SK-N-MC (cell line): ENCODE results near the gene FBXL19.

Experiments used
- DNase-seq: peaks from one replicate; pipeline ENCODE4 v3.0.0-alpha.2; 2011; ENCODE audit warnings: low read depth, low spot score
- H3K27ac ChIP-seq: fragments of 200-600 bp; sonication (generic); 2 replicates; pipeline ENCODE4 v1.5.1; 2016; ENCODE audit warnings: mixed run types
- H3K36me3 ChIP-seq: fragments of 200-600 bp; sonication (generic); 2 replicates; pipeline ENCODE4 v1.6.1; 2017; ENCODE audit warnings: antibody characterized with exemption, low read length, mixed read lengths; ENCODE audit not compliant: insufficient read depth
- H3K4me3 ChIP-seq: fragments of 200-600 bp; sonication (generic); 2 replicates; pipeline ENCODE4 v1.5.1; 2016
- H3K9ac ChIP-seq: fragments of 200-600 bp; sonication (generic); 2 replicates; pipeline ENCODE4 v1.8.0; 2017; ENCODE audit warnings: mixed run types, mixed read lengths; ENCODE audit not compliant: insufficient read length
- H3K9me3 ChIP-seq: fragments of 200-600 bp; sonication (generic); 2 replicates; pipeline ENCODE4 v1.6.1; 2017; ENCODE audit warnings: low read depth, mild to moderate bottlenecking, antibody characterized with exemption, low read length, moderate library complexity, mixed read lengths
- EZH2 ChIP-seq: fragments of 200-600 bp; sonication (generic); IDR thresholded peaks from one replicate; pipeline ENCODE4 v1.6.1; 2017; ENCODE audit warnings: antibody characterized with exemption
- FOXP2 ChIP-seq: optimal IDR thresholded peaks from 2 replicates; pipeline ENCODE3; 2011; ENCODE audit warnings: mild to moderate bottlenecking, moderate library complexity; ENCODE audit not compliant: insufficient read depth; ENCODE audit errors: extremely low read length, control extremely low read depth
- POLR2AphosphoS5 ChIP-seq: IDR thresholded peaks from 2 replicates; pipeline ENCODE4 v1.6.1; 2012; ENCODE audit warnings: mild to moderate bottlenecking, low read depth, low read length, borderline replicate concordance

Gene FBXL19, protein sequence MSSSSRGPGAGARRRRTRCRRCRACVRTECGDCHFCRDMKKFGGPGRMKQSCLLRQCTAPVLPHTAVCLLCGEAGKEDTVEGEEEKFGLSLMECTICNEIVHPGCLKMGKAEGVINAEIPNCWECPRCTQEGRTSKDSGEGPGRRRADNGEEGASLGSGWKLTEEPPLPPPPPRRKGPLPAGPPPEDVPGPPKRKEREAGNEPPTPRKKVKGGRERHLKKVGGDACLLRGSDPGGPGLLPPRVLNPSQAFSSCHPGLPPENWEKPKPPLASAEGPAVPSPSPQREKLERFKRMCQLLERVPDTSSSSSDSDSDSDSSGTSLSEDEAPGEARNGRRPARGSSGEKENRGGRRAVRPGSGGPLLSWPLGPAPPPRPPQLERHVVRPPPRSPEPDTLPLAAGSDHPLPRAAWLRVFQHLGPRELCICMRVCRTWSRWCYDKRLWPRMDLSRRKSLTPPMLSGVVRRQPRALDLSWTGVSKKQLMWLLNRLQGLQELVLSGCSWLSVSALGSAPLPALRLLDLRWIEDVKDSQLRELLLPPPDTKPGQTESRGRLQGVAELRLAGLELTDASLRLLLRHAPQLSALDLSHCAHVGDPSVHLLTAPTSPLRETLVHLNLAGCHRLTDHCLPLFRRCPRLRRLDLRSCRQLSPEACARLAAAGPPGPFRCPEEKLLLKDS

DNA sequence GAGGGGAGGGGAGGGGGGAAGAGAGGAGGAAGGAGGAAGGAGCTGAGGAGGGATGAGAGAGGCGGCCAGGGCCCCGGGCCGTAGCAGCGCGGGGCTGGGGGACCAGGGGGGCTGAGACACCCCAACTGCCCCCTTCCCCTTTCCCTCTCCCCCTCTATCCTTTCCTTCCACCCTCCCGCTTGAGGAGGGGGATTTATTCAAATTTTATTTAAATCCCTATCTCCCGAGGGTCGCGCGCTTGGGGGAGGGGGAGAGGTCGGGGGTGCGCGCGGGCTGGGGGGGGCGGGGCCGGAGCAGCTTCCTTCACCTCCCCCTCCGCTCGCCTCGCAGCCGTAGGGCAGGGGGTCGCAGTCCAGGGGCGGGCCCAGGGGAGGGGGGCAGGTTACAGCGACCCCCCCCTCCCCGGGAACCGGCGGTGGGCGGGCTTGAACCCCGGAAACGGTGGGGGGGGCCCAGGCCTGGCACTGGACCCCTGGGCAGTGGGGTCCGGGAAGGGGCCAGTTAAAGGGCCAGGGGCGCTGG is at the start of gene FBXL19:
Gene FBXL19, plus strand, starts transcription at position 19 of the 522 bp plus-strand sequence. CDS start 2,183 bp downstream, outside the sequence.
- DNase-seq: no peak
- TF ChIP-seq POLR2AphosphoS5 (no peak), EZH2 (no peak), FOXP2 (no peak)
- H3K9me3 ChIP-seq: no peaks in the 10 kb centered on the region

DNA sequence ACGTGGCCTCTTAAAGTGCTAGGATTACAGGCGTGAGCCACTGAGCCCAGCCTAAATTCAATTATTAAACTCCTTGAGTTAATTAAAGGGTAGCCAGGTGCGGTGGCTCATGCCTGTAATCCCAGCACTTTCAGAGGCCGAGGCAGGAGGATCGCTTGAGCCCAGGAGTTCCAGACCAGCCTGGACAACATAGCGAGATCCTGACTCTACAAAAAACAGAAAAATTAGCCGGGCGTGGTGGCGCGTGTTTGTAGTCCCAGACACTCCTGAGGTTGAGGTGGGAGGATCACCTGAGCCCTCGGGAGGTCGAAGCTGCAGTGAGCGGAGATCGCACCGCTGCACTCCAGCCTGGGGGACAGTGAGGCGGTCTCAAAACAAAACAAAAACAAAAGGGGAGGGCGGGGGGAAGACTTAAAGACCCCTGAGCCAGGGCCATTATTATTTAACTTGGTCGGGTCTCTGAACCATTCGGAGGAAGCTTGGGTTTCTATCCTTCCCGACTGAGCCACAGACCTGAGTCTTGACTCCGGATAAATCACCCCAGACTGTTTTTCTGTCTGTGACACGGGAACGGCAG is 49.0 kb upstream of the FBXL19 start:
- DNase-seq: no peak
- peaks cover 6% of the 10 kb centered on the region for H3K36me3 ChIP-seq
- peak overlapping the region; percentile 94 for H3K9ac ChIP-seq
- TF ChIP-seq EZH2 (no peak), POLR2AphosphoS5 (no peak), FOXP2 (no peak)
- H3K4me3 ChIP-seq: peak overlapping the region; percentile 94
- H3K9me3 ChIP-seq: no peaks in the 10 kb centered on the region
- peak overlapping the region; percentile 87 for H3K27ac ChIP-seq

More for the DNA sequence above, at the start of gene FBXL19:
- H3K9ac ChIP-seq: peak within 1 kb of the TSS; percentile 98
- peak within 1 kb of the TSS; percentile 100 for H3K4me3 ChIP-seq
- H3K27ac ChIP-seq: peak within 1 kb of the TSS; percentile 99
- no peaks in the 10 kb centered on the region for H3K36me3 ChIP-seq

DNA sequence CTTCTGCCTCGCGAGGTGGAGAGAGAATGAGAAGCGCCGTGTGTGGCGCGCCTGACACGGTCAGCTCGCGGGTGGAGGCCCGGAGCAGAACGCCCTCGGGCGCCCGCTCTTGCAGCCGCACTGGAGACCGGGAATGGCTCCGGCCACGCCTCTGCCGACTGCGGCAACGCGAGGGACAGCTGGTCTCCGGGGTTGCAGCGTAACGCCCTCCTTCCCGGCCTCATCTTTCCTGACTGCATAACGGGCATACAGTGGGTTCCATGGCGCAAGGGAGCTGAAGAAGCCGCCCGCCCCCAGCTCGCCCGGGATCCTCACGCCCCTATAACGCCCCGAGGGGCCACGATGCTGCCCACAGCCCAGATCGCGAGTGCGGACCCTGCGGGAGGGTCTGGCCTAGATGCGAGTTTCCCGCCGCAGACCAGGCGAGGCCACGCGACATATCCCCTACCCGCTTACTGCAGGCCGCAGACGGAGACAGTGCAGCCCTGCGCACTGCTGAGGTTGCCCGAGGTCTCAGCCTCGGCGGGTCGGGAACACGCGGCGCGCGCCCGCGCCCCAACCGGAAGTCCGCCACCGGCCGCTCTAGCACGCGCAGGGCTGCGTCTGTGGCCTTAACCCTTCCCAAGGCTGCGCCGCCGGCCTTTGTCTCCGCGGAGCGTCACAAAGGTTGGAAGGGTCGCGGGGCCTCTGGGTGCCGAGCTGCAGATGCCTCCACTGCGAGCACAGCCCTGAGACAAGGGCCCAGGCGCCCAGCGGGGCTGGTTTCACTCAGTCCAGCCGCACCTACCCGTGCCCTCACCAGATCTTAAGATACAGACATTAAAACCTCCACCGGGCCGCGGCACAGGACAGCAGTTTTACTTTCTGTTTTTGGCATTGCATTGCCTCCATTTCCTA is 48.3 kb upstream of the FBXL19 start:
- H3K36me3 ChIP-seq: peaks cover 6% of the 10 kb centered on the region
- DNase-seq: no peak
- peak overlapping the region; percentile 94 for H3K4me3 ChIP-seq
- H3K27ac ChIP-seq: peak overlapping the region; percentile 87
- no peaks in the 10 kb centered on the region for H3K9me3 ChIP-seq
- no peak for TF ChIP-seq EZH2
- TF ChIP-seq FOXP2: peak; percentile 85
- peak; percentile 96 for TF ChIP-seq POLR2AphosphoS5
- peak overlapping the region; percentile 94 for H3K9ac ChIP-seq

DNA sequence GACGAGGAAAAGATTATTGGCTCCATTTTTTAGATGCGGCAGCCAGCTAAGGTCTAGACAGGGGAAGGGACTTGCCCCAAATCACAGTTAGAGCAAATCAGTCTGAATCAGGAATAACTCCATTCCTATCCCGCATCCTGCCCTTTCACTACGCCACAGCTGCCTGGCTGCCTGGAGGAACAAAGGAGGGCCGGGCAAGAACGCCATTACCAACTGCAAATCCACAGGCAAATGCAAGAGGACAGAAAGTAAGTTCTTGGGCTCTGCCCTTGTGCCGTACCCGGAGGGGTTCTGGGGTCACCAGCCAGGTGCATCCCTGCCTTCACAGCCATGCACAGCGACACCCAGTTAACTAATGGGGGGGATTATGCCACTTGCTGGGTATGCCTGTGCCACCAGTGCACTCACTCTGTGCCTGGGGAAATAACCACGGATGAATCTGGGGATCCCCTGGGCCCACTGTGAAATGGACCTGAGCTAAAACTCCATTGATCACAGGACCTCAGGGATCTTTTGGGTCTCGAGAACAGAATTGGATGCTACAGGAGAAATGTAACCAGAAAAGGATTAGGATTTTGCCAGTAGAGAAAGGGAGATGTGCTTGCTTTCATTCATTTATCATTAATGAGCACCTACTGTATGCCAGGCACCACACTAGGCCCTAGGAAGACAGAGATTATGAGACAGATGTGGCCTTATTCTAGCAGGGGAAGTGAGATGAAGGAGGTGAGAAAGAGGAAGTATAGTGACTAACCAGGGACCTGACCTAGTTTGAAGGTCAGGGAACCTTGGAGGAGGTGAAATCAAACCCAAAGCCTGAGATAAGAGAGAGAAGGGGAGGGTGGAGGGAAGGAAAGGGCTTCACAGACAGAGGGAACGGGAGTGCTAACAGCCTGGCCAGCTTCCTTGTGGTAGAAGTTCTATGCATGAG is 47.2 kb upstream of the FBXL19 start:
- Histone ChIP-seq H3K9me3 (no peaks in the 10 kb centered on the region), H3K27ac (peak overlapping the region; percentile 61; the same call in 1 of the 2 replicates), H3K9ac (peak overlapping the region; percentile 94), H3K36me3 (peaks cover 6% of the 10 kb centered on the region), H3K4me3 (peak overlapping the region; percentile 94)
- TF ChIP-seq EZH2 (no peak), FOXP2 (no peak), POLR2AphosphoS5 (no peak; the same call in 1 of the 2 replicates)
- DNase-seq: no peak

DNA sequence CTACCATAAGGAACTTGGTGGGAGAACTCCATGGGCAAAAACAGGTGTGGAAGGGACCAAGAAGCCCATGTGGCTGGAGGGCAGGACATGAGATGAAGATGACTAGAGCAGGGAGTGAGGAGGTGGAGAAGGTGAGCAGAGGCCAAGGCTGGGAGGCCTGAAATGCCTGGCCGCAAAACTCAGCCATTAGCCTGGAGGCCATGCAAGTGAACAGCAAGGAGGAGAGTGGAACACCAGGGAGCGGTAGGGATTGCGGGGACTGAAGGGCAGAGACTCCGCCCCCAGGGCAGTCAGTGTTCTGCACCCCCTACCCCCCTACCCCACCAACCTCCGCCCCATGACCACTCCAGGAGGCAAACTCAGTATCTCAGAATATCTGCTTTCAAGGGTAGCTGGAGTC is 46.5 kb upstream of the FBXL19 start:
- Histone ChIP-seq H3K27ac (no peak overlapping the region), H3K9ac (peak overlapping the region; percentile 94), H3K4me3 (peak overlapping the region; percentile 94), H3K36me3 (peaks cover 6% of the 10 kb centered on the region), H3K9me3 (no peaks in the 10 kb centered on the region)
- DNase-seq: no peak
- TF ChIP-seq POLR2AphosphoS5: no peak

DNA sequence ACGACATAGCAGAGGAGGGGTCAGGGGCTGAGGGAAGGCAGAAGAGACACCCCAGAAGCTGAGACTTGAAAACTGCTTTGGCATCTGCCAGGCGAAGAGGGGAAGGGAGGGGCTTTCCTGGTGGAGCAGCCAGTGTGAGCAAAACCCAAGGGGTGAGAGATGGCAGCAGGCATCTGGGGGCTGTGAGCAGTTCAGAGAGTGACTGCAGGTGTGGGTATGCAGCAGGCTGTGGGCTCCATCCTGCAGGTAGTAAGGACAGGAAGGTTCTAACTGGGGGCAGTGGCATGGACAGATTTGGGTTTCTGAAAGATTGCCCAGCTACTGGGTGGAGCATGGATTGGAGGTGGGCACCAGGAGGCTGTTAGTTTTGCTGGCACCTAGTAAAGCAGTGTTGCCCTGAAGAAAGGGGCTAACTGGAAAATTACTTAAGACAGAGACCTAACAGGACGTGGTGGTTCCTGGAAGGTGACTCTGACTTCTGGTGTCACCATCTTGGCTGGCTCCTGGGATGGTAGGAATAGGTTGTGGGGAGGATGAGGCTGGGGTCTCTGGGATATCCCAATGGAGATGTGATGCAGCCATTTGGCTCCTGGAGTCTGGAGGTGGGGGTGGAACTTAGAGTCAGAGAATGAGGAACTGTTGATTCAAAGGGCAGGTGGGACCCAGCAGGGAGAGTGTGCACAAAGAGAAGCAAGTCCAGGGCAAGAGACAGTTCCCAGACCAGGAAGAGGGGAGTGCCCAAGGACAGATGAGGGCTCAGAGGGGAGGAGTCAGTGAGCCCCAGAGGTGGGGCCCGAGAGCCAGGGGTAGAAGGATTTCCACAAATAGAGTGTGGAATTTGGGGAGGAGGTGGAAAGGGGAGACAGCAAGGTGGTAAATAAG is 40.7 kb upstream of the FBXL19 start:
- TF ChIP-seq FOXP2: no peak
- Histone ChIP-seq H3K9me3 (no peaks in the 10 kb centered on the region), H3K4me3 (no peak overlapping the region), H3K36me3 (peaks cover 6% of the 10 kb centered on the region), H3K27ac (no peak overlapping the region), H3K9ac (no peak overlapping the region)
- no peak for DNase-seq

DNA sequence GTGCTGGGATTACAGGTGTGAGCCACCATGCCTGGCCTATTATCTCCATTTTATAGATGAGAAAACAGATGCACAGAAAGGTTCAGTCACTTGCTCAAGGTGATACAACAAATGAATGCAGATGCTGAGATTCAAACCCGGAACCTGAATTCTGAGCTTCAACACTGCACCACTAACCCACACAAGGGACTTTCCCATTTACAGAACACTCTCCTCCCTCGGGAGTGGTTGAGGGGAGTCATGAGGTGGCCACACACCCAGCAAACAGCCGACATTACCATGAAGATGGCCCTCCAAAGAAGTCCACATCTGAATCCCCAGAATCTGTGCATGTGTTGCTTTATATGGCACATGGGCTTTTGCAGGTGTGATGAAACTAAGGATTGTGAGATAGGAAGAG is 38.6 kb upstream of the FBXL19 start:
- no peak for TF ChIP-seq EZH2
- TF ChIP-seq FOXP2: no peak
- TF ChIP-seq POLR2AphosphoS5: no peak
- Histone ChIP-seq H3K36me3 (peaks cover 3% of the 10 kb centered on the region; the same call in 1 of the 2 replicates), H3K27ac (no peak overlapping the region), H3K9ac (no peak overlapping the region), H3K9me3 (no peaks in the 10 kb centered on the region), H3K4me3 (no peak overlapping the region)
- DNase-seq: no peak
